HL-60/S4 treated with retinoic acid at 250 ng/mL for 4 days and 3 days (cell line): ENCODE data around the gene SNRPA1.

Experiments used
- in situ Hi-C: fragments of 300-500 bp; cut with MboI; formaldehyde crosslinking; loops from 2 replicates; pipeline ENCODE4 v1.7.0; 2022; ENCODE audit warnings: low sequenced_read_pairs

The SNRPA1 gene

DNA sequence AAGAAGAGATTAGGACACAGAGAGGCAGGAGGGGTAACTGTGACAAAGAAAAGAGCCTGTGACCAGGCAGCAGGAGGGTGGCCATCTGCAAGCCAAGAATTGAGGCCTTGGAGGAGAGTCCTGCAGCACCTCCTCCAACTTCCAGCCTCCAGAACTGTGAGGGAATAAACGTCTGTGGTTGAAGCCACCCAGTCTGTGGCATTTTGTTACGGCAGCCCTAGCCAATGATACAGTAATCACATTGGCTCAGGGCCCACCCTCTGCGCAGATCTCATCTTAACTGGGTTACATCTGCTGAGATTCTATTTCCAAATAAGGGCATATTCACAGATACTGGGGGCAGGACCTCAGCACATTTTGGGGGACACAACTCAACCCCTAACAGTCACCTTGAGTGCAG is 29.0 kb downstream of the SNRPA1 start:
- in situ Hi-C loops: loop anchor here (10.0 to 25.0 kb wide), 3 partner anchors 171 to 629 kb away; partner anchors contain the start of gene LRRK1

DNA sequence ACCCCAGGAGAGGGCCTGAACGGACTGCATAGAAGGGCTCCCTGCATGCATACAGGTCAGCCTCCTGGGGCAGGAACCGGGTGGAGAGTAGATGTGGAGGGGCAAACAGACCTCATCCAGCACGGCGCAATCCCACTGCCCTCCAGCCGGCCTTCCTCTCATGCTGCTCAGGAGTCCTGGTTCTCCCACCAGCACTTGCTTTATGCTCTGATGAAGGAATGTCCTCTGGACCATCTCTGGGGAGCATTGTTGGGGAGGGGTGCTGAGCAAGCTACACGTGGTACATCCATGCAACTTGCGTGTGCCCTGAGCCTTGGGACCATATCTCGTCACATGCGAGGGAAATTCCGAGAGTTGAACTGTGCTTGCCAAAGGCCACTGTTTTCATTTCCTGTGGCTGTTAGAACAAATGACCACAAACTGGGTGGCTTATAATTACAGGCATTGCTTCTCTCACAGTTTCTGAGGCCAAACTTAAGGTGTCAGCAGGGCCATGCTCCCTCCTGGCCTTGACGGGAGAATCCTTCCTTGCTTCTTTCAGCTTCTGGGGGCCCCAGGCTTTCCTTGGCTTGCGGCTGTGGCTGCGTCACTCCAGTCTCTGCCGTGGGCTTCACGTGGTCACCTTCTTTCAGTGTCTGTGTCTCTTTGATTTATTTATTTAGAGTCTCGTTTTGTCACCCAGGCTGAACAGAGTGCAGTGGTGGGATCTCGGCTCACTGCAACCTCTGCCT is 30.0 kb downstream of the SNRPA1 start:
- in situ Hi-C loops: loop anchor here (5.0 to 25.0 kb wide), 4 partner anchors 170 to 628 kb away; partner anchors contain the start of gene LRRK1

DNA sequence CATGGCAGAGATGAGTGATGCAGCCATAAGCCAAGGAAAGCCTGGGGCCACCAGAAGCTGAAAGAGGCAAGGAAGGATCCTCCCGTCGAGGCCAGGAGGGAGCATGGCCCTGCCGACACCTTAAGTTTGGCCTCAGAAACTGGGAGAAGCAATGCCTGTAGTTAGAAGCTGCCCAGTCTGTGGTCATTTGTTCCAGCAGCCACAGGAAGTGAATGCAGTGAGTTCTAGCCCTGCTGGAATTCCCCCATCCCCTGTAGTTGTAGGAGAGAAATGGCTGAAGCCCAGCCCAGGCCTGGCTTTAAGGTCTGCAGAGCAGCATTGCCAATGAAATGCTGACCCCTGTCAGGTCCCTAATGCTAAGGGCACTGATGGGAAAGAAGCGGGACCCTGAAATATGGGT is 31.0 kb downstream of the SNRPA1 start:
- in situ Hi-C loops: loop anchor here (5.0 to 25.0 kb wide), 4 partner anchors 169 to 627 kb away; partner anchors contain the start of gene LRRK1

DNA sequence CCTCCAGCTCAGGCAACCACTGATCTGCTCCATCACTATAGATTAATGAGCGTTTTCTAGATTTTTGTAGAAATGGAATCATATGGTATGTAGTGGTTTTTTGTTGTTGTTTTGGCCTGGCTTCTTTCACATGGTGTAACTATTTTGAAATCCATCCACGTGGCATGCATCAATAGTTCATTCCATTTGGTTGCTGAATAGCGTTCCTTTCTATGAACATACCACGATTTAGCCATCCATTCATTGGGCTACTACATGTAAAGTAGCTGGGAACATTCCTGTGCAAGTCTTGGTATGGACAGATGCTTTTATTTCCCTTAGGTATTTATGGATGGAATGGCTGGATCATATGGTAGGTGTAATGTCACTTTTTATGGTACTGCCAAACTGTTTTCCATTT is 32.5 kb downstream of the SNRPA1 start:
- in situ Hi-C loops: loop anchor here (5.0 to 25.0 kb wide), 4 partner anchors 168 to 625 kb away; partner anchors contain the start of gene LRRK1

DNA sequence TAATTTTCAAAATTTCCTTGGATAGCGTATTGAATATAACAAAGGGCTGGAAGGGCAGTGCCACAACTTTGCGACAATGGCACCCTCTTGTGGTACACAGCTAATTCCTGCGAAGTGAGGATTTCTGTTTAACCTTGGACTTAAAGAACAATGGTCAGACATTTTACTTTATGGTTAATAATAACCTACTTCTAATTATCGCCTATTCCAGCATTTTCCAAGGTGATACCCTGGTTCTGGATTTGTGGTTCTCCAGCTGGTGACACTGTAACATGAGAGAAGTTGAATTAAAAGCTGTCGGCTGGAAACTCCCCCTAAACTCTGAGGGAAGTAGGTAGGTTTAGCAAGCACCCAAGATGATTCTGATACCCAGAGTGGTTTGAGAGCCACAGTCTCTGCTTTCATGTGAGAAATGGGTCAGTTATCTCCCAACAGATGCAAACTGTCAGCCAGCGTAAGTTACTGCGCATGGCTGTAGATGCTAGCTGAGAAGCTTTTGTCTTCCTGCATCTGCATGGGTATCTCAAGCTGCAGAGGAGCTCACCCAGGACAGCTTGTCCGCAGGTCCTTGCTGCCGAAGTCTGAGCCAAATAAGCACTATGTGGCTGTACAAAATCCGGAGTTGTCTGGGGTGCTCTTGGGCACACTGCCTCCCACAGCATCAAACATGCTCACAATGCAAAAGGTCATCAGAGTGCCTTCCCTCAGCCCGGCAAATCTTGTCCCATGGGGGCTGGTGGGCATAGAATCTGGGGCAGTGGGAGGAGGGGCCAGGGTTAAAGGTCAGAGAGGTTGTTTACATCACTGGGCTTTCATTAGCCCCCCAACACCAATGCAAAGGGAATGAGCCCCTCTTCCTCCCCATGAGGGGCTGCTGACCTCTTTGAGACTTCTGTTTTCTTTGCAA is 36.6 kb downstream of the SNRPA1 start:
- in situ Hi-C loops: loop anchor here (25.0 kb wide), 2 partner anchors 346 to 621 kb away; partner anchors contain the start of gene LRRK1

DNA sequence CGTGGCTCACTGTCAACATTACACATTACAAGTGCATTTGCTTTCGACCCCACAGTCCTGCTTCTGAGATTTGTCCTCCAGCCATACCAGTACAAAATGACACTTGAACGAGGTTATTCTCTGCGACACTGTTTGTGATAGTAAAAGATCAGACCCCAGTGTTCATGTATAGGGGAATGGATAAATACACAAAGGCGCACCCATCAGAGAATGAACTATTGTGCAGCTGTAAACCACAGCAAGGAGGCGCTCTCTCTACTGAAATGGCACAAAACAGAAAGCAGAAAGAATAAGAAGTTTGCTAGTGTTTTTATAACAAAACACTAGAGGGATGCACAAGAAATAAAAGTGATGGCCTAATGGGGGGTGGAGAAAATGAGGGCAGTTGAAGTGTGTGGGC is 38.3 kb downstream of the SNRPA1 start:
- in situ Hi-C loops: loop anchor here (25.0 kb wide), 2 partner anchors 344 to 619 kb away; partner anchors contain the start of gene LRRK1

DNA sequence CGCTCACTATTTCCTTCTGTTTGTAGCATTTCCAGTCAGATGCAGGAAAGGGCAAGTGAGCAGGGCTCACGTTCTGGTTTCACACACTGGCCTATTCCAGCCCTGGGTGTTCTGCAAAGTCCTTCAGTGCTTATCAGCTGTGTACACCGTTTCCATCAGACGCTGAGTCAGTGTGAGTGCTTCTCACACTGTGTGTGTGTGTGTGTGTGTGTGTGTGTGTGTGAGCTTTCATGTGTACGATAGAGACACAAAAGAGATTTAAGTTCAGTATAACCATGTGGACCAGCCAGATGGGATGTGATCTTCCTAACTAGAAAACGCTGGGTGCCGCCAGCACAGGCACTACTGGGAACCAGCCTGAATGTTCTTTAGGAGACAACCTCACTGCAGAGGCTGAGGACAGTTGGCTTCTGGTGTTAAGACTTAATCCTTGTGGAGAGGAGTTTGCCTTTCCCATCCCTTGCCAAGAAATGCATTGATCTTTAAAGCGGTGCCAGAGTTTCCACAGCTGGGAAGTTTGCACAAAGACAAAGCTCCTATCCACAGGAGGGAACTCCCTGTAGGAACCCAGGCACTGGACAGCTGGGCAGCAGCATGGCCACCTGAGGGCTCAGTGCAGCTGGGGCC is 39.3 kb downstream of the SNRPA1 start:
- in situ Hi-C loops: loop anchor here (25.0 kb wide), 2 partner anchors 343 to 618 kb away; partner anchors contain the start of gene LRRK1

DNA sequence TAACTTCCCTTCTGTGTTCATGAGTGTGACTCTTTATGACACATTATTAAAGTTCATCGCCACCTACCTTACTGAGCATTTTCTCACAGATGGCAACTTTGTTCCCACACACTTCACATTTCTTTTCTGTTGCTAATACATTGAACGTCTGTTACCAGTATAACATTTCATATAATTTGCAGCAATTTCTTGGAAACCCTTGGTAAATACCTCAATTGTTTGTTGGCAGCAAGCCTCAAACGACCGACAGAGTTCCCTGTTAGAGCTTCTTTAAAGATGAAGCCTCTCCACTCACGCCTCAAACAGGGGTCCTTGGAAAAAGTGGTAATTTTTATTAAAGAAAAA is 40.0 kb downstream of the SNRPA1 start:
- in situ Hi-C loops: loop anchor here (25.0 kb wide), 2 partner anchors 343 to 618 kb away; partner anchors contain the start of gene LRRK1

DNA sequence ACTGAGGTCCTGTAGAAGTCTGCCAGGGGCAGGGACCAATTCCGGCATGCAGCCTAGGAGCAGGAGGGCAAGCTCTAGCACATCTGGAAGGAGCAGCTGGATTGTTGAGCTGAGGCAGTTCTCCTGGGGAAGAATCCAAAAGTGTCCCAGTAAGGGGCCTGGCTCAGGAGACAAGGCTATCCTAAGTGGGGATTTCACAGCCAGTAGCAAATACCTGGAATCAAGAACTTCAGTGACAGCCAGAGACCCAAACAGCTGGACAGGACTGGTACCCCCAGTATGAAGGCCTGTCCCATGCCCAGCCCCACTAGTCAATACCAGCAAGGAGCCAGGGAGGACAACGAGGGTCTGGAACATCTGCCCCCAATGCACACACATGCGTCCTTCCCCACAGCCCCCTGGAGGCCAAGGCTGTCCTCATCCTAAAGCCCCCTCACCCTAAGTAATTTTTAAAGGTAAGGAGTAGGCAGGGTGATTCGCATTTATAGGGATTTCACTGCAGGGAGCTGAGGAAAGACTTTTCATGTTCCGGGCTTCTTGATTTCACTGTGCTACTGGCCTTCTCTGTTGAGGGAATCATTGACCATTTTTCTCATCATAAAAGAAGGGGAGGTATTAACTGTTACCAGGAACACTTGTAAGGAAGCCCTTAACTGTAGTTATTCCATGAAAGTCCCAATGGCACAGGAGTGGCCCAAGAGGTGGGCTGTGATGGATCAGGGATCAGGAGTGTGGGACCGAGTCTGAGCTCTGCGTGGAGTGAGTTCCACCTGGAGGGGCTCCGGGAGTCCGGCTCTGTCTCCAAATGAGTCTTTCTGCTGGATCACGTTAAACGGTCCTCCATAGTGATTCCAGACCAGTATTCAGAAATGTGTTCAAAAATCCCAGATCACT is 40.6 kb downstream of the SNRPA1 start:
- in situ Hi-C loops: loop anchor here (25.0 kb wide), 2 partner anchors 342 to 617 kb away; partner anchors contain the start of gene LRRK1

DNA sequence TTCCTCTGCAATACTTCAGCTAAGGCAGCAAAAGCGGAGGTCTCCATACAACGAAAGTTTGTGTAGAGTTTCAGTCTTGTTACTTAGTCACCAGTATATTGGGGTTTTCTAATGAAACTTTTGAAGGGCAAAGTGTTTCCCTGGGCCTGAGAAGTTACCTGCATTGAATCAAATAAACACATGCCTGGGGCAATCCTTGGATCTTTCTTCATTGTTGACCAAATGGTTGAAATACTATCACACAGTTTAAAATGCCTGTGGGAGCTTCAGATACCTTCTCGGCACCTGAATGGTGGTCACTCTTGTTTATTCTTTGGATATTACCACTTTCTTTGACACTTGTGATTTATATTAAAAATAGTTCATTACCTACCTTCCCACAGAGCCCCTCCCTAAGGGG is 42.2 kb downstream of the SNRPA1 start:
- in situ Hi-C loops: loop anchor here (25.0 kb wide), 2 partner anchors 341 to 616 kb away; partner anchors contain the start of gene LRRK1

DNA sequence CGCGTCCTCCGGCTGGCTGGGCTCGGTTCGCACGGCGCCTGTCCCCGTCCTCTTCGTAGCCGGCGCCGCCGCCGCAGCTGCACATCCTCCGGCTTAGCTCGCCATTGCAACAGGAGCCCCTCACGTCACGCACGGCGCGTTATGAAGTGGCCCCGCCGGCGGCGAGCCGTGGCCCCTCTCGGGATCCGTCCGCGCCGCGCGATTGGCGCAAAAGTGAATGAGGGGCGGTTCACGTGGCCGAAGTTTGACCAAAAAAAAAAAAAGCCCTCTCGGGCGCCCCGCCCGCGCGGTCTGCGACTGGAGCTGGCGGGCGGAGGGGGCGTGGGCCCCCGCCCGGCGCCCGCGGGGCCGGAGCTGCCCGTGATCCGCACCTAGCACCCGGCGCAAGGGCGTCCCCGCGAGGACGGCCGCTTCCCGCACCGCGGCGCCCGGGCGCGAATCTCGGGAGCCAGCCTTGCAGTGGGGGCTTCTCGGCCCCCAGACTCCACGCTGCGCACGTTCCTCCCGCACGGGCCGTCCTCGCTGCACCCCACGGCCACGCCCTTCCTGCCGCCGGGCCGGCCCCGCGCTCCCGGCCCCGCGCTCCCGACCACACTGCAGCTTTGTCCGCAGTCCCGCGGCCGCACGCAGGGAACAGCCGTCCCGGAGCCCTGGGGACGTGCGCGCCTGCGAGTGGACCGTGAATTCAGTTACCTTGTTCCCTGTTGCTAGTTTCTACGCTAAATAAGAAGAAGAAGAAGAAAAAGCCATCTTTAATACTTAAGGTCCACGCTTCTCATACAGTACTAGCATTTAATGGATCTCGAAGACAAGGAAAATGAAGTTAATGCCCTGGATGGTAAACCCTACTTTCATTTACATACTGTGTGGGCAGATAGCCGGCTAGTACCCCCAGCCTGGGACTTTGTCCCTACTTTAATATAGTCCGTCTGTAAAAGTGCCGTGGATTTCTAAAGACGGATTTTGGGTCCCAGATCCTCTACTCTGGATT is 42.9 kb downstream of the SNRPA1 start, which contains the start of gene CHSY1:
TSS of gene CHSY1 (minus strand) at position 219 of the 991 bp plus-strand sequence. CDS start 592 bp downstream, outside the sequence.
- in situ Hi-C loops: loop anchor here (25.0 kb wide), 2 partner anchors 340 to 615 kb away; partner anchors contain the start of gene LRRK1

DNA sequence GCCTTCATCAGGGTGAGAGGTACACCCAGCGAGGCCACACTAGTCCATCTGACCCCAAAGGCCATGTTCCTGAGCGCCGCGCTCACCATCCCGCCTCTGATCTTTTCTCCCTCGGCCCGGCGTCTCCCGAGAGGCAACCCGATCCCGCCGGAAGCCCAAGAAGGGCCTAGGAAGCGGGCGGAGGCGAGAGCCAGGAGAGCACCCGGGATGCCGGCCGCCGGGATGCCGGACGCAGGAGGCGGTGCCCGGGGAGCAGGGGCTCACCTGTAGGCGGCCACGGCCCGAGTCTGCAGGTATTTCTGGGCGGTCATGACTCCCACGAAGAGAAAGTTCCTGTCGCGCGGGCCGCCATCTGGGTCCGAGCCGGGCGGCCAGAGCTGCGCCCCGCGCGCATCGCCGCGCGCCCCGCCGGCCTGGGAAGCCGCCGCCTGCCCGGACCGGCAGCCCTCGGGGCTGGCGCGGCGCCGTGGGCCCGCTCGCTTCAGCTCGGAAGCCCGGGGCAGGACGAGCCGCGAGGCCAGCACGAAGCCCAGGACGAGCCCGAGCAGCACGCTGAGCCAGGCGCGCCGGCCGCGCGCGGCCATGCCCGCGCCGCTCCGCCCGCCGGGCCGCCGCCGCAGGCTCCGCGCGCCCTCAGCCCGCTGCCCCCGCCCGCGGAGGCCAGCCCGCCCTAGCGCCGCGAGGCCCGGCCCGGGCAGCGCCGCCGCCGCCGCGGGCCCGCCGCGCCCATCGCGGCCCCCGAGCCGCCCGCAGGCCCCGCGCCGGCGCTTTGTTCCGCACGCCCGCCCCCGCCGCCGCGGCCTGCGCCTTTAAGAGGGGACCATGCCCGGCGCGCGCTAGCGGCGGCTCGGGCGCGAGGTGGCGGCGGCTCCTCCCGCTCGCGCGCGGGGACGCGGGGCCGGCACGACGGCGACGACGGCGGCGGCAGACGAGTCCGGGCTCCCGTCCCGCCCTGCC is 43.9 kb downstream of the SNRPA1 start:
- in situ Hi-C loops: loop anchor here (25.0 kb wide), 2 partner anchors 339 to 614 kb away; partner anchors contain the start of gene LRRK1

DNA sequence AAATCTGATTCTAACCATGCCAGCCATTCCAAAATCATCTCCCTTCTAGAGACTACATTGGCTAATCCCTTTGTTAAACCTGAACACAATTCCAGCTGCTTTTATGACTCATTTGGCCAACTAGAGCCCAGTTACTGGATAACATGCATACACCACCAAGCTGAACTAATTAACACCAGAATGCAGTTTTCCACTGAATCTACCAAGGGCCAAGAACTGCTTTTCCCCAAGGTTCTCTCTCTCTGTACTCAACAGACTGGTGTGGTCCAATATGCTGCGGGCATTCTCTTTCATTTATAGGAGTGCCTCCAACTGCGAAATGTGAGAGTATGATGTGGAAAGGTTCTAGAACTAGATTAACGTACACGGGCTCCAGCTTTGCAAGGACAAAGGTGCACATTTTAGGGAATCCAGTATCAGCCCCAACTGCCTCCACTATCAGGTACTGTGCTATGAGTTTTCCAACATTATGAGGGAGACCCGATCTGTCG is 44.7 kb downstream of the SNRPA1 start:
- in situ Hi-C loops: loop anchor here (25.0 kb wide), 2 partner anchors 338 to 613 kb away; partner anchors contain the start of gene LRRK1

DNA sequence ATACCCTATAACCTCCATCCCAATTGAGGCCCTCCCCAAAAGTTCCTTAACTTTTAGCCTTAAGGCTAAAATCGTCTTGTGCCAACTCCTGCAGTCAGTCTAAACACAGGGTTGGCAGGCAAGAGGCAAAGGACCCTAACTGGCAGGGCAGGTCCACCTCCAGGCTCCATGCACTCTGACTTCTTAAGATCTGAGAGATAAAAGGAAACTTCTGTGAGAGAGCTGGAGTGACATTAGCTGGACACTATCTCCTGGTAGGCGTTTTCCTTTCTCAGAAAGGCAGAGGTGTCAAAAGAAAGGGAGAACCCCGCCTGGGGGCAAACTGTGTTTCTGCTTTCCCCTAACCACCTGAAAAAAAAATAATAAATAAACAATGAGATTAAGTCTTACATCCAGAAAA is 46.8 kb downstream of the SNRPA1 start:
- in situ Hi-C loops: no loop called here

DNA sequence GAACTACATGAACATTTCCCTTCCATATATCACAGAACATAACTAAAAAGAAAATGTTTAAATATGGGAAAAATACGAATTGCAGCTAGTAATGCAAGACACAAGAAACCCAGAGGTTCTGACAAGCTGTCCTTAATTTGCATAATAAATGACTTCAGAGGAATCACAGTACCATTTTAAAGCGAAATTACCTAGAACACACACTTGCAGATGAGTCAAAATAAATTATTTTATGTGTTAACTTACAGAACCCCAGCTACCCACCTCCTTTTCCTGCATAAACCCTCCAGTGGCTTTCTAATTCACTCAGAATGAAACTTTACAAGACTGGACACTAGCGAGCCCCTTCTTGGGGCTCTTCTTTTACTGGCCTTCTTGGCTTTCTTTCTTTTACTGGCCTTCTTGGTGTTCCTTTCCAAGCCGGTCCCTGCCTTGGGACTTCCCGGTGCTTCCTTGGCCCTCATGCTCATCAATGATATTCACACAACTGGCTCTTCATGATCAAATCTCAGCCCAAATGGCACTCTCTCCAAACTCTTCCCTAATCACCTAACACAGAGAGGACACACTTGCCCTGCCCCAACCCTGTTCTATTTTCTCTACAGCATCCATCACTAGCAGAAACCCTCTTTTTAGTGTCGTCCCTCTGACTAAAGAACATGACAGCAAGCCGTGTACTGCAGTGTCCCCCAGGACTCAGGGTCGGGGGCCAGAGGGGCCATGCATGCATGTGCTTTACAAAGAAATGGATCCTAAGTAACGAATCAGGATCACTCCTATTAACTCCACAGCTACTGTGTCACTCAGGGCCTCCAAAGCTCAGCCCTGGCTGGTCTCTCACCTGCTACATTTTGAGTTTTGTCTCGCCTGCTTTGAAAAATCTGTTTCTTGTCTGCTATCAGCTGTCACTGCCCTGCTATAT is 48.0 kb downstream of the SNRPA1 start:
- in situ Hi-C loops: no loop called here

DNA sequence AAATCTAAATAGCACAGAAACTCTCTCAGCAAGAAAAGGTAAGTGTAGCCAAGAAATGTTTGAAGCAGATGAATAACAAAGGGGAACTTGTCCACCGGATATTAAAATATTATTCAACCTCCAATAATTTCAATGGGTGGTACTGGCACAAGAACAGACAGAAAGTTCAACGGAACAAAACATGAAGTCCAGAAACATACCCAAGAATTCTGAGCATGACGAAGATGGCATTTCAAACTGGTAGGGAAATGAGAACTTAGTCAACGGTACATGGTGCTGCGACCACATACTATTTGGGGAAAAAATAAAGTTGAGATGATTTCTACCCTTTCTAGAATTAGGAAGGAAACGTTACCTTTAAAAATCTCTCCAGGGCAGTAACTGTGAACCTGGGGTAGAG is 48.7 kb downstream of the SNRPA1 start:
- in situ Hi-C loops: no loop called here
